Caco-2 (cell line): ENCODE data around the gene PI4KA. TPM values are rescaled to one million over a fixed set of nuclear protein-coding genes. Genes with fewer than 3 reads are reported as not detected.

Source experiments
- BruUV-seq: library from RNA; stranded (reverse); fragments of 400-500 nt; replicated peaks from 2 replicates; lab custom pipeline; 2021; lab: Mats Ljungman, UMichigan
- CTCF ChIA-PET: fragments of 300-600 bp; sonication (Branson Sonifier 250); formaldehyde crosslinking; loops from one replicate; lab custom pipeline; 2022; ENCODE audit warnings: antibody characterized with exemption; lab: Charles Lee
- POLR2A ChIA-PET: fragments of 300-600 bp; sonication (Branson Sonifier 250); formaldehyde crosslinking; loops from one replicate; lab custom pipeline; 2022; ENCODE audit warnings: antibody characterized with exemption; lab: Charles Lee
- DNase-seq, 2 experiments: peaks; one replicate each; pipeline versions ENCODE4 v3.0.0 to v3.0.0-alpha.2; 2020 to 2022
- H3K27me3 ChIP-seq: replicated peaks from 2 replicates; pipeline ENCODE4 v1.6.0; 2011; ENCODE audit warnings: low read length; ENCODE audit not compliant: control insufficient read depth, insufficient read depth
- H3K36me3 ChIP-seq: 2 replicates; pipeline ENCODE4 v1.5.1; 2011; ENCODE audit warnings: low read length; ENCODE audit not compliant: control insufficient read depth, insufficient read depth
- H3K4me1 ChIP-seq: fragments of 250-450 bp; sonication (Bioruptor Pico); 2 replicates; pipeline ENCODE4 v1.5.1; 2020; ENCODE audit warnings: mild to moderate bottlenecking
- H3K4me3 ChIP-seq: 2 replicates; pipeline ENCODE4 v1.5.1; 2011; ENCODE audit warnings: low read depth, mild to moderate bottlenecking, control low read depth, low read length
- H3K9me3 ChIP-seq: fragments of 250-450 bp; sonication (Bioruptor Pico); 2 replicates; pipeline ENCODE4 v1.5.1; 2020; ENCODE audit warnings: mild to moderate bottlenecking, moderate library complexity
- H3K27ac Mint-ChIP-seq: one replicate; pipeline ENCODE4 v1.8.0; 2022; ENCODE audit warnings: mixed read lengths; ENCODE audit not compliant: unreplicated experiment
- H3K27me3 Mint-ChIP-seq: one replicate; pipeline ENCODE4 v1.8.0; 2022; ENCODE audit warnings: mixed read lengths; ENCODE audit not compliant: insufficient read depth, unreplicated experiment
- H3K36me3 Mint-ChIP-seq: one replicate; pipeline ENCODE4 v1.8.0; 2022; ENCODE audit warnings: mild to moderate bottlenecking, mixed read lengths; ENCODE audit not compliant: insufficient read depth, unreplicated experiment
- H3K4me1 Mint-ChIP-seq: one replicate; pipeline ENCODE4 v1.8.0; 2022; ENCODE audit warnings: low read depth, mixed read lengths; ENCODE audit not compliant: unreplicated experiment
- H3K4me3 Mint-ChIP-seq: one replicate; pipeline ENCODE4 v1.8.0; 2022; ENCODE audit warnings: mild to moderate bottlenecking, moderate library complexity, mixed read lengths; ENCODE audit not compliant: unreplicated experiment
- H3K9me3 Mint-ChIP-seq: one replicate; pipeline ENCODE4 v1.8.0; 2022; ENCODE audit warnings: mixed read lengths; ENCODE audit not compliant: unreplicated experiment
- CTCF ChIP-seq, 2 experiments: fragments of 200-600 bp in 1 of 2; IDR thresholded peaks; 1 replicate in 1 of 2; 2 replicates in 1 of 2; pipeline versions ENCODE4 v1.5.1 to v1.8.0; 2011 to 2022; ENCODE audit warnings: antibody characterized with exemption in 1 of 2, control low read depth in 1 of 2, inconsistent platforms in 1 of 2, low read depth in 1 of 2, low read length in 1 of 2, mild to moderate bottlenecking in 1 of 2, moderate library complexity in 1 of 2; ENCODE audit not compliant: insufficient read depth in 1 of 2, severe bottlenecking in 1 of 2, unreplicated experiment in 1 of 2
- intact Hi-C: fragments of 100-400 bp; cut with micrococcal nuclease; formaldehyde crosslinking; loops from one replicate; pipeline ENCODE4 v1.10.0; 2022; ENCODE audit not compliant: unreplicated experiment
- total RNA-seq: library from RNA; stranded (reverse); gene quantifications from 2 replicates; pipeline ENCODE4 v1.2.3, GENCODE V29; 2022

The PI4KA gene
- total RNA-seq, 1 experiment from 2014 or later: 66.9 TPM

- H3K36me3 ChIP-seq: no peaks in the 10 kb centered on the region; the same call in 1 of the 2 replicates
- ChIA-PET CTCF (no interaction called here), POLR2A (no interaction called here)
- no TSS peak for BruUV-seq
- intact Hi-C loops: no loop called here
- no peak overlapping the region for H3K27ac Mint-ChIP-seq
- peaks cover 19% of the 10 kb centered on the region for H3K36me3 Mint-ChIP-seq
- H3K9me3 ChIP-seq: no peaks in the 10 kb centered on the region
- no peaks in the 10 kb centered on the region for H3K27me3 Mint-ChIP-seq
- H3K4me3 Mint-ChIP-seq: no peak overlapping the region
- H3K27me3 ChIP-seq: no peaks in the 10 kb centered on the region
- H3K9me3 Mint-ChIP-seq: no peaks in the 10 kb centered on the region
- peaks cover 24% of the 10 kb centered on the region for H3K4me1 Mint-ChIP-seq
- no peak for TF ChIP-seq CTCF (IDR thresholded peaks at IDR 0.05; ENCODE audit: insufficient read depth in 1 of 2, low read depth in 1 of 2, low read length in 1 of 2, severe bottlenecking in 1 of 2, unreplicated experiment in 1 of 2)
- peaks cover 29% of the 10 kb centered on the region for H3K4me1 ChIP-seq
- DNase-seq: no peak
- no peak overlapping the region for H3K4me3 ChIP-seq
These were observed 3.9 kb upstream of the PI4KA start for GRCh38 chr22:20862540-20862939.

GRCh38 chr22:20859615-20860014 lies 1.0 kb upstream of the PI4KA start:
- Mint-ChIP-seq H3K4me3 (peak overlapping the region; percentile 82), H3K9me3 (no peaks in the 10 kb centered on the region), H3K27me3 (no peaks in the 10 kb centered on the region), H3K4me1 (peaks cover 17% of the 10 kb centered on the region), H3K27ac (peak overlapping the region; percentile 73), H3K36me3 (peaks cover 19% of the 10 kb centered on the region)
- Histone ChIP-seq H3K36me3 (no peaks in the 10 kb centered on the region; the same call in 1 of the 2 replicates), H3K4me1 (peaks cover 11% of the 10 kb centered on the region), H3K27me3 (no peaks in the 10 kb centered on the region), H3K4me3 (peak overlapping the region; percentile 61), H3K9me3 (no peaks in the 10 kb centered on the region)
- no peak for TF ChIP-seq CTCF (IDR thresholded peaks at IDR 0.05; ENCODE audit: insufficient read depth in 1 of 2, low read depth in 1 of 2, low read length in 1 of 2, severe bottlenecking in 1 of 2, unreplicated experiment in 1 of 2)
- DNase-seq: no peak
- intact Hi-C loops: loop anchor here (5.0 kb wide), 1 partner anchor 93 kb away; no protein-coding TSS in a partner anchor
- CTCF ChIA-PET: no interaction called here
- POLR2A ChIA-PET: interaction anchor here (1.0 kb wide), 1 partner anchor 350 kb away, joined by 3 read pairs; no protein-coding TSS in a partner anchor
- TSS peak; percentile 70 for BruUV-seq

GRCh38 chr22:20857838-20858614 lies 585 bp downstream of the PI4KA start:
- Mint-ChIP-seq H3K27ac (peak overlapping the region; percentile 73), H3K9me3 (no peaks in the 10 kb centered on the region), H3K4me1 (peaks cover 26% of the 10 kb centered on the region), H3K27me3 (no peaks in the 10 kb centered on the region), H3K36me3 (peaks cover 19% of the 10 kb centered on the region), H3K4me3 (peak overlapping the region; percentile 82)
- Histone ChIP-seq H3K27me3 (no peaks in the 10 kb centered on the region), H3K36me3 (no peaks in the 10 kb centered on the region; the same call in 1 of the 2 replicates), H3K4me1 (peaks cover 15% of the 10 kb centered on the region), H3K4me3 (peak overlapping the region; percentile 88), H3K9me3 (no peaks in the 10 kb centered on the region)
- POLR2A ChIA-PET: no interaction called here
- TF ChIP-seq CTCF (IDR thresholded peaks at IDR 0.05; ENCODE audit: insufficient read depth in 1 of 2, low read depth in 1 of 2, low read length in 1 of 2, severe bottlenecking in 1 of 2, unreplicated experiment in 1 of 2): no peak
- peak; percentile 94 for DNase-seq
- TSS peak; percentile 58 for BruUV-seq
- CTCF ChIA-PET: no interaction called here
- intact Hi-C loops: loop anchor here (1.0 to 5.0 kb wide), 2 partner anchors 9 to 94 kb away; no protein-coding TSS in a partner anchor
